CD14-positive monocyte (primary cell): ENCODE measurements around the gene AFF1. TPM values are rescaled to one million over a fixed set of nuclear protein-coding genes. Genes with fewer than 3 reads are reported as not detected.

Experiments used
- DNase-seq, 3 donors: peaks; one replicate each; pipeline ENCODE4 v3.0.0-alpha.2; 2011 to 2022
- H2AFZ ChIP-seq: 2 replicates; pipeline ENCODE4 v1.6.0; 2012; ENCODE audit warnings: mild to moderate bottlenecking, low read depth, low read length, inconsistent platforms; ENCODE audit not compliant: insufficient read depth, poor library complexity, severe bottlenecking
- H3K27ac ChIP-seq, 2 donors: 1 replicate in 1 of 2; 2 replicates in 1 of 2; pipeline ENCODE4 v1.5.1; 2012 to 2013; ENCODE audit warnings: low read length in 2 of 2, control low read depth in 1 of 2, inconsistent platforms in 1 of 2, low read depth in 1 of 2, mild to moderate bottlenecking in 1 of 2
- H3K27me3 ChIP-seq, 2 donors: one replicate each; pipeline versions ENCODE4 v1.6.0 to v1.6.1; 2011 to 2013; ENCODE audit warnings: low read length in 2 of 2; ENCODE audit not compliant: control insufficient read depth in 2 of 2, insufficient read depth in 2 of 2
- H3K36me3 ChIP-seq, 2 donors: replicated peaks in 1 of 2; 1 replicate in 1 of 2; 2 replicates in 1 of 2; pipeline versions ENCODE4 v1.5.1 to v1.6.1; 2012 to 2013; ENCODE audit warnings: low read length in 2 of 2, control low read depth in 1 of 2, inconsistent platforms in 1 of 2, mild to moderate bottlenecking in 1 of 2; ENCODE audit not compliant: insufficient read depth in 2 of 2, control insufficient read depth in 1 of 2
- H3K4me1 ChIP-seq, 2 donors: 1 replicate in 1 of 2; 2 replicates in 1 of 2; pipeline versions ENCODE4 v1.5.1 to v1.6.1; 2012 to 2013; ENCODE audit warnings: low read length in 2 of 2, control low read depth in 1 of 2, inconsistent platforms in 1 of 2, mild to moderate bottlenecking in 1 of 2, moderate library complexity in 1 of 2; ENCODE audit not compliant: insufficient read depth in 2 of 2, control insufficient read depth in 1 of 2
- H3K4me2 ChIP-seq: replicated peaks from 2 replicates; pipeline ENCODE3; 2012; ENCODE audit warnings: low read length, moderate library complexity, mild to moderate bottlenecking; ENCODE audit not compliant: poor library complexity, severe bottlenecking; ENCODE audit errors: extremely low read depth
- H3K4me3 ChIP-seq, 3 experiments: fragments of 200-600 bp in 1 of 3; sonication (generic) in 1 of 3; replicated peaks in 1 of 3; 1 replicate in 2 of 3; 2 replicates in 1 of 3; pipeline ENCODE4 v1.5.1; 2011 to 2013; ENCODE audit warnings: low read length in 3 of 3, mild to moderate bottlenecking in 3 of 3, control low read depth in 2 of 3, low read depth in 2 of 3, inconsistent platforms in 1 of 3, moderate library complexity in 1 of 3
- H3K79me2 ChIP-seq: 2 replicates; pipeline ENCODE4 v1.6.0; 2012; ENCODE audit warnings: mild to moderate bottlenecking, control low read depth, inconsistent platforms, low read length, moderate library complexity; ENCODE audit not compliant: insufficient read depth
- H3K9ac ChIP-seq: 2 replicates; pipeline ENCODE4 v1.6.0; 2017; ENCODE audit warnings: low read length, mild to moderate bottlenecking; ENCODE audit not compliant: insufficient read depth, poor library complexity, severe bottlenecking
- H3K9me3 ChIP-seq, 2 donors: replicated peaks in 1 of 2; 1 replicate in 1 of 2; 2 replicates in 1 of 2; pipeline versions ENCODE4 v1.5.1 to v1.6.1; 2012 to 2013; ENCODE audit warnings: low read length in 2 of 2, control low read depth in 1 of 2; ENCODE audit not compliant: control insufficient read depth in 1 of 2, insufficient read depth in 1 of 2
- H4K20me1 ChIP-seq: 2 replicates; pipeline ENCODE4 v1.6.0; 2012; ENCODE audit warnings: mild to moderate bottlenecking, low read length, control low read depth, moderate library complexity; ENCODE audit not compliant: insufficient read depth
- H3K27ac Mint-ChIP-seq, 7 donors: one replicate each; pipeline ENCODE4 v1.8.0; 2020; ENCODE audit warnings: mild to moderate bottlenecking in 7 of 7, mixed read lengths in 7 of 7, moderate library complexity in 6 of 7, inconsistent platforms in 2 of 7
- H3K27me3 Mint-ChIP-seq, 3 donors: one replicate each; pipeline ENCODE4 v1.8.0; 2021 to 2022; ENCODE audit warnings: low read depth in 3 of 3, mild to moderate bottlenecking in 3 of 3, mixed read lengths in 3 of 3, moderate library complexity in 3 of 3, inconsistent platforms in 1 of 3
- H3K36me3 Mint-ChIP-seq, 2 donors: one replicate each; pipeline ENCODE4 v1.8.0; 2020; ENCODE audit warnings: mixed read lengths in 2 of 2, inconsistent platforms in 1 of 2, mild to moderate bottlenecking in 1 of 2
- H3K4me1 Mint-ChIP-seq: one replicate; pipeline ENCODE4 v1.8.0; 2020; ENCODE audit warnings: mild to moderate bottlenecking, mixed read lengths
- H3K4me3 Mint-ChIP-seq, 2 donors: one replicate each; pipeline ENCODE4 v1.8.0; 2020; ENCODE audit warnings: mild to moderate bottlenecking in 2 of 2, mixed read lengths in 2 of 2, moderate library complexity in 1 of 2
- H3K9me3 Mint-ChIP-seq, 7 donors: one replicate each; pipeline ENCODE4 v1.8.0; 2020 to 2022; ENCODE audit warnings: mixed read lengths in 7 of 7, mild to moderate bottlenecking in 6 of 7, moderate library complexity in 6 of 7, inconsistent platforms in 2 of 7
- CTCF ChIP-seq: fragments of 200-600 bp; IDR thresholded peaks from one replicate; pipeline ENCODE4 v1.8.0; 2022; ENCODE audit warnings: antibody characterized with exemption, mild to moderate bottlenecking
- WGBS: methylation state at CpG from one replicate; pipeline ENCODE4 v1.1.5; 2013; ENCODE audit warnings: missing lambda C conversion rate; ENCODE audit not compliant: insufficient coverage; 5-methylcytosine and 5-hydroxymethylcytosine counted together
- intact Hi-C, 2 donors: fragments of 100-400 bp; cut with micrococcal nuclease; formaldehyde crosslinking; loops; one replicate each; pipeline versions ENCODE4 v1.15.0 to v1.15.1; 2023
- polyA plus RNA-seq, 3 donors: library from polyadenylated mRNA; depleted of rRNA in 1 of 3; unstranded in 2 of 3; stranded (reverse) in 1 of 3; fragments of 300-500 nt in 2 of 3; fragments of >200 nt in 1 of 3; fragmentation: Illumina TruSeq in 2 of 3; gene quantifications; 1 replicate in 2 of 3; 2 replicates in 1 of 3; pipeline ENCODE4 v1.2.3, GENCODE V29; 2012 to 2021

AFF1 gene
- polyA plus RNA-seq, 3 donors: 7.5 to 20.9 (median 16.3) TPM

GRCh38 chr4:87075876-87076275 lies 141.1 kb downstream of the AFF1 start:
- no CpG with 5 or more reads among the region's 2 CpGs for WGBS
- H3K9ac ChIP-seq: no peak overlapping the region

GRCh38 chr4:87076690-87077358 lies 142.0 kb downstream of the AFF1 start:
- Histone ChIP-seq H3K79me2 (peaks cover 94% of the 10 kb centered on the region), H3K4me3 (no peak overlapping the region)
- H3K36me3 Mint-ChIP-seq: peaks cover 0 to 5% of the 10 kb centered on the region in 2 donors

More at GRCh38 chr4:87075876-87076275, 141.1 kb downstream of the AFF1 start:
- Histone ChIP-seq H3K9me3 (no peaks in the 10 kb centered on the region), H3K4me1 (peaks cover 13 to 22% of the 10 kb centered on the region in 2 donors), H3K27ac (no peak overlapping the region), H2AFZ (no peak overlapping the region), H3K4me3 (no peak overlapping the region), H3K4me2 (no peak overlapping the region), H3K36me3 (no peaks in the 10 kb centered on the region), H3K27me3 (no peaks in the 10 kb centered on the region), H4K20me1 (peaks cover 81% of the 10 kb centered on the region), H3K79me2 (peaks cover 94% of the 10 kb centered on the region)
- no peak for DNase-seq
- H3K4me1 Mint-ChIP-seq: peaks cover 30% of the 10 kb centered on the region
- no peak overlapping the region for H3K4me3 Mint-ChIP-seq
- H3K9me3 Mint-ChIP-seq: peaks cover 0 to 2% (median 0%) of the 10 kb centered on the region in 7 donors
- no peak overlapping the region for H3K27ac Mint-ChIP-seq
- no peaks in the 10 kb centered on the region for H3K27me3 Mint-ChIP-seq
- intact Hi-C loops: no loop called here
- TF ChIP-seq CTCF: no peak
- H3K36me3 Mint-ChIP-seq: peaks cover 0 to 7% of the 10 kb centered on the region in 2 donors

More at GRCh38 chr4:87076690-87077358, 142.0 kb downstream of the AFF1 start:
- no peak overlapping the region for H3K4me2 ChIP-seq
- Mint-ChIP-seq H3K9me3 (peaks cover 0 to under 1% (median 0%) of the 10 kb centered on the region in 7 donors), H3K27ac (peak overlapping the region in 1 of 7 donors; percentile 48), H3K4me1 (peaks cover 32% of the 10 kb centered on the region), H3K27me3 (no peaks in the 10 kb centered on the region), H3K4me3 (no peak overlapping the region)
- H3K27me3 ChIP-seq: no peaks in the 10 kb centered on the region
- H3K9me3 ChIP-seq: no peaks in the 10 kb centered on the region
- no peak for TF ChIP-seq CTCF
- no peaks in the 10 kb centered on the region for H3K36me3 ChIP-seq
- 100% methylated on average over 2 of the region's 6 CpGs for WGBS
- no peak for DNase-seq
- H3K4me1 ChIP-seq: peaks cover 13 to 22% of the 10 kb centered on the region in 2 donors
- H4K20me1 ChIP-seq: peaks cover 85% of the 10 kb centered on the region
- no peak overlapping the region for H3K9ac ChIP-seq
- intact Hi-C loops: no loop called here
- no peak overlapping the region for H3K27ac ChIP-seq
- H2AFZ ChIP-seq: no peak overlapping the region
